NOMO-1 (cell line): Measurements from ENCODE around the gene ACER2.
"Not testable (repeated sequence)": the region's sequence is repeated elsewhere in the genome, so short reads cannot be mapped to it uniquely, and the experiment has no call there.

Source experiments
- DNase-seq, 2 experiments: peaks; one replicate each; lab custom pipeline; 2025; ENCODE audit not compliant: unreplicated experiment in 2 of 2; lab: John Stamatoyannopoulos, UW

The ACER2 gene

DNA sequence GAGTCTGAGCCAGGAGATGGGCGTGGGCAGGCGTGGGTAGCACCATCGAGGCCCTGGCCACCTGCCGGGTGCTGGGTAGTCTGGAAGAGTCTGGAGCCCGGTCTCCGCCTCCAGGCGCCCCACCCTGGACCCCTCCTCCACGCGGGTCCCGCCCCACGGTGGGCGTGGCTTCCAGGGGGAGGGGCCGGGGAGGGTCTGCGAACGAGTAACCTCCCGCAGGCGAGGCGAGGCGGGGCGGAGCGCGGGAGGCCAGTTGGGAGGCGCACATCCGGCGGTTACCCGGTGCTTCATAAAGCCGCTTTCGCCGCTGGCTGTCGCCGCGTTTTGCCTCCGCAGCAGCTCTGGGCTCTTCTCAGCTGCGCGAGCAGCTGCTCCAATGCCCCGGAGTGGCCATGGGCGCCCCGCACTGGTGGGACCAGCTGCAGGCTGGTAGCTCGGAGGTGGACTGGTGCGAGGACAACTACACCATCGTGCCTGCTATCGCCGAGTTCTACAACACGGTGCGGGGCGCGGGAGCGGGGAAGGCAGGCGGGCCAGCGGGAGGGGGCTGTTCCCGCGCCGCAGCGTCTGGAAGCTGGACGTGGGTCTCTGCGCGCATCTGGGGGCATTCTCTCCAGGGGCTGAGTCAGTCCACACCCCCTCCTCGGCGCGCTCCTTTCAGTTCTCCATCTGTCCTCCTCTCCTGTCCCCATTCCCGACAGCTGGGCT lies at the start of gene ACER2:
ACER2 (plus strand) TSS at position 317 of the 708 bp plus-strand sequence; CDS start at position 393, 76 bp downstream.
- DNase-seq = peak; percentile 57 to 61

DNA sequence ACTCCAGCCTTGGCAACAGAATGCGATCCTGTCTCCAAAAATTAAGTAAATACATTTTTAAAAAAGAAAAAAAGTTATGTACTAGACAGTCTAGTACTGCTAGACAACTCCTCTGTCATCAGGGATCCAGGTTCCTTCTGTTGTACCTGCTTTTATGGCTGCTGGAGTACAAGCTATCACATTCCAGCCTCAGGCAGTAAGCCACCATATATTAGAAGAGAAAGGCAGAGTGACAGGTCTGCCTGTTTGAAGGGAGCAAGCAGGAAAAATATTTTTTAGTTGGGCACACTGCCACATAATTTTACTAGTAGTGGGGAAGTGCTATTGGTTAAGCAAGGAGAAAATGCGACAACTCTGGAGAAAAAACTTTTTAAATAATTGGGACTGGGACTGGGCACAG lies 39.7 kb upstream of the ACER2 start:
- no peak for DNase-seq

DNA sequence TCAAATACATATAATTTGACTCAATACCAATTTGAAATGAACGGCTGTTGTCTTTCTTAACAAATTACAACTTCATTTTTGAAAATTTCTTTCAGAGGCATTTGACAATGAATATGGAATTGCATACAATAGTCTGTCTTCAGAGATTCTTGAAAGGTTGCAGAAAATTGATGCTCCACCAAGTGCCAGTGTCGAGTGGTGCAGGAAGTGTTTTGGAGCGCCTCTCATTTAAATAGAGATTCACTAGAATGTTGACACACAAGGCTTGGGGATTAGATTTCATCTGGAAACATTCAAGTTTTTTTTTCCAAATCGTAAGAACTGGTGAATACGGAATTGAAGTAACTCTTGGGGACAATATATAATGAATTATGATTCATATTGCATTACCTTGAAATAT lies 36.9 kb upstream of the ACER2 start:
- DNase-seq = no peak

DNA sequence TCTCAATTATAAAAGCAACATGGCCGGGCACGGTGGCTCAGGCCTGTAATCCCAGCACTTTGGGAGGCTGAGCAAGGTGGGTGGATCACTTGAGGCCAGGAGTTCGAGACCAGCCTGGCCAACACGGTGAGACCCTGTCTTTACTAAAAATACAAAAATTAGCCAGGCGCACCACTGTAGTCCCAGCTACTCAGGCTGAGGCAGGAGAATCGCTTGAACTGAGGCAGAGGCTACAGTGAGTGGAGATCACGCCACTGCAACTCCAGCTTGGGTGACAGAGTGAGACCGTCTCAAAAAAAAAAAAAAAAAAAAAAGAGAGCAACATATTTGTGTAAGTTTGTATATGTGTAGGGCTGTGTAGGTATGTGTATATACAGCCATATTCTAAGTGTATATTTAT lies 36.2 kb upstream of the ACER2 start:
- no peak for DNase-seq

DNA sequence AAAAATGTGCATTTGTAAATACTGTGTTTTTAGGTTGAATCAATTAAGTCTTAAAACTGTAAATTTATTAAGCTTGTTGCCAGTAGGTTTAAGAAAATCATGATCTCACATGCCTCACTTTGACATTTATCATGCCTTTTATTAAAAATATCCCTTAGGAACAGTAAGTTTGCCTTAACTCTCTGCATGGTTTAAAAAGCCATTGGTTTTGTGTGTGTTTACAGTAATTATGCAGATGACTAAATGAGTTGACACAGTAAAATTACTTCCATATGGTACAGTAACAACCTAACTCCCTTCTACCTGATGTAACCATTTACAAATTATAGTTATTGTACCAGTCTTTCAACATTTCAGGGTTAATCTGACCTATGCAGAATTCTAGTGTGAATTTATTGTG lies 35.3 kb upstream of the ACER2 start:
- DNase-seq = no peak

DNA sequence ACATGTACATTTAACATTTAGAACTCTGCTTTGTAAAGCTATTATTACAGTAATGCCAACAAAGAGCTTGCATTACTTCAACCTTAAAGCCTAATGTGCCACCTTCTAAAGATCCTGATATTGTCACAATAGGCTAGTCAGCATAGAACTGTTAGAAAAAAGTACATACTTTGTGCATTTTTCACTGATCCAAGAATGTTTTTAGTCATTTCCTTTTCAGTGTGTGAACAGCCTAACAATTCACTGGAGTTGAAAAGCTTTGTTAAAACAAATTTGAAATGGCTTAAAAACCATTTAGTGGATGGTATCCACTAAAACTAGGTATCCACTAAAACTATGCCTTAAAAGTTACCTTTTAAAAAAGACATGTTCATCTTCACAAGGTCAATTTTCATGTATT lies 33.3 kb upstream of the ACER2 start:
- DNase-seq = no peak

DNA sequence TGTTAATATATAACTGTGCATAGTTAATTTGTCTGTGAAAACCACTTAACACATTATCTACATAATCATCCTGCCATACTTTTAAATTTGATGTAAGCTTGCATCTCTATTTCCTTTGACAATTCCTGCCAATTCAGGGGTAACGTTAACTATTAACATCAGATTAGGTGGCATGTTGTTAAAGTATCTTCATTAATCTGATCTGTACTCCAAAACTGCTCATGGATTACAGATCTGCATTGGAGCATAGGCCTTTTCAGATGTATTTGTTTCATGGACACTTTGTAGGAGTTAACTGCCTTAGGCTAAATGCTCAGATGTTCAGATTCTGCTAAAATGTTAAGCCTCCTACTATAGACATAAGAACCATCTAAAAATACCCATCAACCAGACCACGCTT lies 31.9 kb upstream of the ACER2 start:
- no peak for DNase-seq

DNA sequence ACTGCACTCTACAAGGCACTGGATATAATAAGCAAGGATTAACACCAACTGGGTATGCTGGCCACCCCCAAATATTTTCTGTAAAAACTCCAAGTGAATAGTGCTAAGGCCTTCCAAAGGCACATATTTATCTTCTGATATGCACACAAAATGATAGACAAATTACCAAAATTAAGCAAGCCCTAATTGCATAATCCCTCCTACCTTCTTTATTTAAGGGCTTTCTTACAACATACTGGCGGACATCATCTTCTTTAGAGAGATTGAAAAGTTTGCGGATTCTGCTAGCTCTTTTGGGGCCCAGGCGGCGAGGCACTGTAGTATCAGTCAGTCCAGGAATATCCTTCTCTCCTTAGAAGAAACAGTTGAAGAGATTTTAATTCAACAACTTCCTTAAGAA lies 30.6 kb upstream of the ACER2 start:
- DNase-seq = peak in 1 of 2 experiments; percentile 32

DNA sequence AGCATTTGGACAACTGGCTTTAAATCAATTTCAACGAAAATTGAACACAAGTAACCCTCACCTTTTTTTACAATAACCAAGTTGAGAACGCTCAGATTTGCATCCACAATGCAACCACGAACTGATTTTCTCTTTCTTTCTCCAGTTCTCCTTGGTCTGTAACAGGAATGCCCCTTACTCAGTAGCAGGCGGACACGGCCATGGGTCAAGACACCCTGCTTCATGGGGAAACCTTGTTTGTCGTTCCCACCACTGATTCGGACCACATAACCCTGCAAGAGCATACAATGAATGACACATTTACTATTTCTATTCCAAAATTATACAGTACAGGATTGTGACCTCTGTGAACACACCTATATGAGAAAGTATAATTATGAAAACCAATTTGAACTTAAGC lies 30.2 kb upstream of the ACER2 start:
- no peak for DNase-seq

DNA sequence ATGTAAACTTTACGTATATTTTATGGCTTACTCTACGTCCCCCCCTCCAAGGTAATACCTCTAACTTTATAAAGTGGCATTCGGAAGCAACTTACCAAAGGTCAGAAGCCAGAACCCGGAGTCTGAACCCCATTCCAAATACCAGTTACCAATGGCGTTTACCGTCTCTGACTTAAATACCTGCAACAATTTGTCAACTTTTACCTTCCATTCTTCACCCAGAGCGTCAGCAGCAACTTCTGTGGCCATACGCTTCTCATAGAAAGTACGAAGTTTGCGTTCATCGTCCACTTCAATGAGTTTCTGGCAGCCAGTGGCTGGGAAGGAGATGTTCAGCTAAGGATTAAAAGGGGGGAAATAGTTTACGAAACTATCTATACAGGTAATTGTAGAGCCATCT lies 29.5 kb upstream of the ACER2 start:
- no peak for DNase-seq

DNA sequence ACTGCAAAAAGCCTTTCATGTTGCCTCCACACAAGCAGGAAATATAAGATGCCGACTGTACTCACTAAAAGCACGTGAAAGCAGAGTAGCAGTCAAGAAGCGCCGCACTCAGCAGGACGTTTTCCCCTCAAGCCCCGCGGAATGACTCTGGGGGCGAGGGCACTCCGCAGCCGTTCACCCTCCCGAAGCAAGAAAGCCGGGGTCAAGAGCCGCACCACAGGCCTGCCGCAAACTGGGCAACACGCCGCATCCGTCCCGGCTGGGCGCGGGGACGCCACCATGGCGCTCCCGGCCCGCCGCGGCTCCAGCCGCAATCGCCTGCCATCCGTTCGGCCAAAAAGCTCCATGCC lies 29.1 kb upstream of the ACER2 start:
- no peak for DNase-seq

DNA sequence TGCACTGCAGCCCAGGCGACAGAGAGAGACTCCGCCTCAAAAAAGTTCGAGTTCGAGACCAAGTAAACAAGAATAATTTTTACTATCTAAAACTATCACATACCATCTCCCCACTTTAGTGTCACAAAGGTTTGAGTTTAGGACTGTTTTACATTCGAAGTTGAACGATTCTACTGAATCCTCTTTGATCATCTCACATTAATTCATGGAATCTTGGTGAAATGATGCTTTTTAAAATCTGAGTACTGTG lies 28.1 kb upstream of the ACER2 start:
- no peak for DNase-seq

DNA sequence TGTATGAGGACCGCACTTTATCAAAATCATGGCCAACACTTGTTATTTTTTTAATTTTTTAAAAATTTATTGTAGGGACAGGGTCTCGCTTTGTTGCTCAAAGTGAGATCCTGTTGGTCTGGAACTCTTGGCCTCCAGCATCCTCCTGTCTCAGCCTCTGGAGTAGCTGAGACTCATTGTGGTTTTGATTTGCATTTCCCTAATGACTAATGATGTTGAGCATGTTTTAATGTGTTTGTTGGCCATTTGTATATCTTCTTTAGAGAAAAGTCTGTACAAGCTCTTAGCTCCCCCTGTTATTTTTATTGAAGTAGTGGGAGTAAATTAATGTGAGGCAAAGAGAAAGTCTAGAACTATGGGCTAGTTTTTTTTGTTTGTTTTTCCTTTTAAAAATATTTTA lies 27.2 kb upstream of the ACER2 start:
- no peak for DNase-seq

DNA sequence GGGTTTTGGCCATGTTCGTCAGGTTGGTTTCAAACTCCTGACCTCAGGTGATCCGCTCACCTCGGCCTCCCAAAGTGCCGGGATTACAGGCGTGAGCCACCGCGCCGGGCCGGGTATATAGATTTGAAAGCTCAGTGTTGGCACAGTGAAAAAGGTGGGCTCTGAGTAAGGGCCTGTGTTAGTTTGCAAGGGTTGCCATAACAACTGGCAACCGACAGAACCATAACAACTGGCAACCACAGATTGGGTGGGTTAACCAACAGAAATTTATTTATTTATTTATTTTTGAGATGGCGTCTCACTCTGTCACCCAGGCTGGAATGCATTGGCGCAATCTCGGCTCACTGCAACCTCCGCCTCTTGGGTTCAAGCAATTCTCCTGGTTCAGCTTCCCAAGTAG lies 23.6 kb upstream of the ACER2 start:
- not testable (repeated sequence) for DNase-seq

DNA sequence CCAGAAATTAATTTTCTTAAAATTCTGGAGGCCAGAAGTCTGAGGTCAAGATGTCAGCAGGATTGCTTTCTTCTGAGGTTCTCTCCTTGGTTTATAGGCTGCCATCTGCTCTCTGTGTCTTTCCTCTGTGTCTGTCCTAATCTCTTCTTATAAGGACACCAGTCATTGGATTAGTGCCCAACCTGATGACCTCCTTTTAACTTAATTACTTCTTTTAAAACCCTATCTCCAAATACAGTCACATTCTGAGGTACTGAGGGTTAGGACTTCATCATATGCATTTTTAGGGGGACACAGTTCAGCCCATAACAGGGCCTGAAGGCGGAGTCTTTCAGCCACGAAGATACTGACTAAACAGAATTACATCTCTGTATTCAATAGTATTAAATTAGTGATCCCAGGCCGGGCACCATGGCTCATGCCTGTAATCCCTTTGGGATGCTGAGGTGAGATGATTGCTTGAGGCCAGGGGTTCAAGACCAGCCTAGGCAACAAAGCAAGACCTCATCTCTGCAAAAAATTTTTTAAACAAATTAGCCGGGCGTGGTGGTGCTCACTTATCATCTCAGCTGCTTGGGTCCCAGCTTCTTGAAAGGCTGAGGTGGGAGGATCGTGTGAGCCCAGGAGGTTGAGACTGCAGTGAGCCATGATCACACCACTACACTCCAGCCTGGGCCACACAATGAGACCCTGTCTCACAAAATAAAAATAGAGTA lies 22.9 kb upstream of the ACER2 start:
- DNase-seq = no peak

DNA sequence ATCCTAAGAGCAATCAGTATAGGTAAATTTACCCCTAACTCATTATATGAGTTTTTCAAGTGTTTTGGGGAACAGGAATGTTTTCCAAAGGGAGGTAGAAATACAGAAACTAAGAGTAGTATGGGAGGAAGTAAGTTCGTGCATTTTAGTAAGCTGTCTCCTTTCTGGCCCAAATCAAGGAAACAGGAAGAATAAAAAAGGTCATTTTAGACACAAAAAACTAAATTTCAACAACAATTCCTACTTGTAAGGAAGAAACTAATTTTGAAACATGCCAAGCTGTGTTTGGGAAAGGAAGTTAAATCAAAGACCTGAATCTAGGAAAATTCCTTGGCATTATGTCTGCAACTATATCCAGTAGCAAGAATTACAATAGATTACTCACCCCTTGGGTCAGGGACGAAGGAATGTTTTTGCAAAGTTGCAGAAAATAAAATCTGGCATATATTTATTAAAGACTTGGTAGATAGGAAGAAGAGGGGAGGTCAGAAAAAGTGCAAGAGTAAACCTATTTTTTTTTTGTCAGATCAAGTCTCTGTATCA lies 22.2 kb upstream of the ACER2 start:
- no peak for DNase-seq

DNA sequence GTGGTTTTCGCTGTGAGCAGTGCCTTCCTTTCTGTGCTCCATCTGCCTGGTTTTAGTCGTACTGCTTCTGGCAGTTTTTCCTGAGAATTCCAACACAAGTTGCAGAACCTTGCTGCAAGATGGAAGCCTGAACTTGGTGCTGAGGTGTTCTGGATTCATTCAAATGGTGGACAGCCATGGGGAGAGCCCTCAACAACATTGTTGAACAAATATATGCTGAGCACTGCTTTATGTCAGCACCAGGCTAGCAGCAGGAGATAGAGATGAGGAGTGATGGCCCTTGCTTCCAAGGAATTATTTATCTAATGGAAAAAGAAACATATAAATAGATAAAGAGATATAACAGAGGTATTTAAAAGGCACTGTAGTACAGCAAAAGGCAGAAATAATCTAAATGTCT lies 21.5 kb upstream of the ACER2 start:
- DNase-seq = no peak

DNA sequence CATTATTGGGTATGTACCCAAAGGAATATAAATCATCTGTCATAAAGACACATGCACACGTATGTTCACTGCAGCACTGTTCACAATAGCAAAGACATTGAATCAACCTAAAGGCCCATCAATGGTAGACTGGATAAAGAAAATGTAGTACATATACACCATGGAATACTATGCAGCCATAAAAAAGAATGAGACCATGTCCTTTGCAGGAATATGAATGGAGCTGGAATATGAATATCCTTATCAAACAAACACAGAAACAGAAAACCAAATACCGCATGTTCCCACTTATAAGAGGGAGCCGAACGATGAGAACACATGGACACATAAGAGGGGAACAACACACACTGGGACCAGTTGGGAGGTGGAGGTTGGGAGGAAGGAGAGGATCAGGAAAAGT lies 19.3 kb upstream of the ACER2 start:
- DNase-seq = not testable (repeated sequence)

DNA sequence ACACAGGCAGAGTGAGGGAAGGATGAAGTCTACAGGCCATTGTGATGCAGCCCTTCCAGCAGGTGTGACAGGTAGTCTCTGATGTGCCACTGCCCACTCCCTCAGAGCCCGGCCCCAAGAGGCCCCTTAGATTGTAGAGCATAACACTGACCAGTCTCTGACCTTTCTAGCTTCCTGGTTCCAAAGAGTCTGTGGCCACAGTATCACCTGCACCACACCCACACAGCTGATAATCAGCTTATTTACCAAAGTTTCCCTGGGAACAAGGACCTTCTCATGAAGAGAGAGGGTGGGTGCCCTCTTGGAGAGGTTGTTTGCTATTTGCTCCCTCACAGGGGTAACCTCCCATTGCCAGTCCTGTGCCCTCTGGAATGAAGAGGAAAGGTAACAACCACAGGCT lies 11.0 kb upstream of the ACER2 start:
- DNase-seq = no peak

DNA sequence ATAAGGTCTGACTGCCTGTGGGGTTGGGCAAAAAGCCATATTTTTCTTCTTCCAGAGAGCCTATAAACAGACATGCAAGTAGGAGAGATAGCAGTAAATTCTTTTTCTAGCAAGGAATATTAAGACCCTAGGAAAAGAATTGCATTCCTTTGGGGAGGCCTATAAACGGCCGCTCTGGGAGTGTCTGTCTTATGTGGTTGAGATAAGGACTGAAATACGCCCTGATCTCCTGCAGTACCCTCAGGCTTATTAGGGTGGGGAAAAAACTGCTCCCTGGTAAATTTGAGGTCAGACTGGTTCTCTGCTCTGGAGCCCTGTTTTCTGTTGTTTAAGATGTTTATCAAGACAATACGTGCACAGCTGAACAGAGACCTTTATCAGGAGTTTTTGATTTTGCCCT lies 5.6 kb upstream of the ACER2 start:
- not testable (repeated sequence) for DNase-seq

DNA sequence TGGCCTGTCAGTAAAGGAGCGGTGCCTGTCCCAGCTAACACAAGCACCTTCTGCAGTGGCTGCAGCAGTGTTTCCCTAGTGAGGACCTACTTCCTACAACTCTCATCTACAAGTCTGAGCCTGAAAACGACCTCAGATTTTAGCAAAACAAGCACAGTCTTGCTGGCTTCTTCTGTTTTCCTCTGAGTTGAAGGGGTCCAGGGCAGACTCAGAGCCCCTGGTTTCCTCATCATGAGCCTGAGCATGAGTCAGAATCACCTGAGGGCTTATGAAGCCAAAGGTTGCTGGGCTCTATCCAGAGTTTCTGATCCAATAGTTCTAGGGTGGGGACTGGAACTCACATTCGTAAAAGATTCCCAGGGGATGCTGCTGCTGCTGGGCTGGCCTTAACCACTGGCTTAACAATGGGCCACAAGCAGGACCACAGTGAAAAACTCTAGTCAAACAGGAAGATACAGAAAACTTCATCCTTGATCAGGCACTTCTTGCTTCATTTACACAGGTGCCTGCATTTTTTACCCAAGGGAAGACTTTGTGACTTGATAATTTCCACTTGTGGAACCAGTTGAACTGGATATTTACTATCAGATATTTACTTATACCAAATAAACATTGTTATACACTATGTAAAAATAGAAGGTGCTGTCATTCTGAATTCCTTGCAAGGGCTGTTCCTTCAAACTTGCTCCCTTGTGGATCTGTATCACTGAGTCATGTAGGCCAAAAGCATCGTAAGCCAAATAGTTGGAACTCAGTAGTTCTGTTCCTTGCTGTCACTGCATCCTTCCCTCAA lies 4.3 kb upstream of the ACER2 start:
- no peak for DNase-seq

DNA sequence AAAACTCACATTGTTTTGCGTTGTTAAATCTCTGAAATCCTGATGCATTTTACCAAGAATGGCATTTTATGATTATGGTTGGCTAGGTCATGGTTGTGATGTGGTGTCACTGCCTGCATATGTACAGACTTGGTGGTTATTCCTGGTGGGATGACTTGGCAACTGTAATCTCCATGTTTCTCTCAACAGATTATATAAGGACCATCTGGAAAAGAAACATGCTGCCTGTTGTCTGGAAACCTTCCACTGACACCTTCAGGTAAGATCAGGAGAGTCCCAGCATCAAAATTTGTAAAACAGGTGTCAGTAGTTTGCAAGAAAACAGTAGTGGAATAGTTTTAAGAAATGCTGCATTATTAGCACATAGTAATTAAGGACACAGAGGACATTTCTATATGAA lies 3.0 kb upstream of the ACER2 start:
- DNase-seq = no peak
